Stimulated activated CD4-positive, alpha-beta T cell treated with anti-CD3 and anti-CD28 coated beads, Interleukin-4, amount 100 ng/mL, for 4 hours (primary cell): ENCODE measurements around the gene COL18A1.

Source experiments
- DNase-seq, 2 experiments: peaks; one replicate each; pipeline ENCODE4 v3.0.0-alpha.2; 2020

The COL18A1 gene

GRCh38 chr21:45457161-45457831, 52.3 kb downstream of the COL18A1 start:
- no peak for DNase-seq

GRCh38 chr21:45457832-45458172, 52.8 kb downstream of the COL18A1 start:
- no peak for DNase-seq

GRCh38 chr21:45458281-45459170, 53.6 kb downstream of the COL18A1 start:
- DNase-seq, result no peak

- DNase-seq, result no peak
Observed at GRCh38 chr21:45459171-45460010, 54.4 kb downstream of the COL18A1 start.

GRCh38 chr21:45460011-45460565, 55.1 kb downstream of the COL18A1 start:
- DNase-seq, result no peak

- DNase-seq, result no peak
Observed at GRCh38 chr21:45460611-45461368, 55.8 kb downstream of the COL18A1 start.

GRCh38 chr21:45461369-45461750, 56.4 kb downstream of the COL18A1 start:
- no peak for DNase-seq

GRCh38 chr21:45461806-45462341, 56.9 kb downstream of the COL18A1 start:
- DNase-seq, result no peak

- no peak for DNase-seq
Observed at GRCh38 chr21:45463871-45464270, 58.9 kb downstream of the COL18A1 start.

- DNase-seq, result no peak
Observed at GRCh38 chr21:45464309-45464708, 59.3 kb downstream of the COL18A1 start.

GRCh38 chr21:45465105-45465504, 60.1 kb downstream of the COL18A1 start:
- DNase-seq, result no peak

- no peak for DNase-seq
Observed at GRCh38 chr21:45465611-45466329, 60.8 kb downstream of the COL18A1 start.

- DNase-seq, result no peak
Observed at GRCh38 chr21:45466330-45467220, 61.6 kb downstream of the COL18A1 start.

- DNase-seq, result no peak
Observed at GRCh38 chr21:45467221-45467779, 62.3 kb downstream of the COL18A1 start.

- DNase-seq, result no peak
Observed at GRCh38 chr21:45468051-45468970, 63.3 kb downstream of the COL18A1 start.

- no peak for DNase-seq
Observed at GRCh38 chr21:45468971-45469272, 64.0 kb downstream of the COL18A1 start.

- DNase-seq, result no peak
Observed at GRCh38 chr21:45469273-45470086, 64.5 kb downstream of the COL18A1 start.

- no peak for DNase-seq
Observed at GRCh38 chr21:45470087-45470515, 65.1 kb downstream of the COL18A1 start.
